ENCODE measurements around the gene FHL3.

FHL3 gene

DNA sequence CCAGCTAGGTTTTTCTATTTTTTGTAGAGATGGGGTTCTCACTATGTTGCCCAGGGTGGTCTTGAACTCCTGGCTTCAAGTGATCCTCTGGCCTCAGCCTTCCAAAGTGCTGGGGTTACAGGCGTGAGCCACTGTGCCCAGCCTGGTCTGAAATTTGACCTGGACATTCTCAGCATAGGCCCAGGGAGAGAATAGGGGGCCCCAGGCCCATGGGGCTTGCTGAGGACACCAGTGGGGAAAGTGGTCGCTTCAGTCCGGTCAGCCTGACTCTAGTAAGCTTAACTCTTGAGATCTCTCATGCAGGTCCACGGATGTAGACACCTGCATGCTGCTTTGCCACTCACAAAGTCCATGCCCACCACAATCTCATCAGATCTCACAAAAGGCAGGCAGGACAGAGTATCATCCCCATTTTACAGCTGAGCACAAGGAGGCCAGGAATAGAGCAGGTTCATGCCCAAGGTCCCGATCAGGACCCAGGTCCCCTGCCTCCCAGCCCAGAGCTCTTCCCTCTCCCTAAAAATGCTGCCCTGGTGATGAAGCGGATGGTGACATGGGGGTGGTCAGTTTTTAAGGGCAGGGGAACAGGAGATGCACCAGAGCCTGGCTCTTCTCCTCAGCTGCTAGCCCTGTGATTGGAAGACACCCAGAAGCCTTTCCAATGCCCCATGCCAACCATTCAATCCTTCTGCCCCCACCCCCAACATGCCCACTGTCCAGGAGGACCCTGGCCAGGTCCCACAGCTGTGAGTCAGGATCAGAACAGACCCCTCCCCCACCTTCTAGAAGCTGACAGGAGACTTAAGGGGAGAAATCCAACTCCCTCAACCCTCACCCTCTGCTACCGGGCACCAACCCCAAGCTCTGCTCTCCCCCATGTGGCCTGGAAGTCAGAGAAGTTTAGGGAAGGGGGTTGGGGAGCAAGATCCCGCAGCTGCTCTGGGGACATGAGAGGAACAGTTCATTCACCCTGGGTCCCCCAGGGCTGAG is 1.8 kb downstream of the FHL3 start:
- TF ChIP-seq, protein P1, sequence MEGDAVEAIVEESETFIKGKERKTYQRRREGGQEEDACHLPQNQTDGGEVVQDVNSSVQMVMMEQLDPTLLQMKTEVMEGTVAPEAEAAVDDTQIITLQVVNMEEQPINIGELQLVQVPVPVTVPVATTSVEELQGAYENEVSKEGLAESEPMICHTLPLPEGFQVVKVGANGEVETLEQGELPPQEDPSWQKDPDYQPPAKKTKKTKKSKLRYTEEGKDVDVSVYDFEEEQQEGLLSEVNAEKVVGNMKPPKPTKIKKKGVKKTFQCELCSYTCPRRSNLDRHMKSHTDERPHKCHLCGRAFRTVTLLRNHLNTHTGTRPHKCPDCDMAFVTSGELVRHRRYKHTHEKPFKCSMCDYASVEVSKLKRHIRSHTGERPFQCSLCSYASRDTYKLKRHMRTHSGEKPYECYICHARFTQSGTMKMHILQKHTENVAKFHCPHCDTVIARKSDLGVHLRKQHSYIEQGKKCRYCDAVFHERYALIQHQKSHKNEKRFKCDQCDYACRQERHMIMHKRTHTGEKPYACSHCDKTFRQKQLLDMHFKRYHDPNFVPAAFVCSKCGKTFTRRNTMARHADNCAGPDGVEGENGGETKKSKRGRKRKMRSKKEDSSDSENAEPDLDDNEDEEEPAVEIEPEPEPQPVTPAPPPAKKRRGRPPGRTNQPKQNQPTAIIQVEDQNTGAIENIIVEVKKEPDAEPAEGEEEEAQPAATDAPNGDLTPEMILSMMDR (IDR thresholded peaks at IDR 0.05): no peak

DNA sequence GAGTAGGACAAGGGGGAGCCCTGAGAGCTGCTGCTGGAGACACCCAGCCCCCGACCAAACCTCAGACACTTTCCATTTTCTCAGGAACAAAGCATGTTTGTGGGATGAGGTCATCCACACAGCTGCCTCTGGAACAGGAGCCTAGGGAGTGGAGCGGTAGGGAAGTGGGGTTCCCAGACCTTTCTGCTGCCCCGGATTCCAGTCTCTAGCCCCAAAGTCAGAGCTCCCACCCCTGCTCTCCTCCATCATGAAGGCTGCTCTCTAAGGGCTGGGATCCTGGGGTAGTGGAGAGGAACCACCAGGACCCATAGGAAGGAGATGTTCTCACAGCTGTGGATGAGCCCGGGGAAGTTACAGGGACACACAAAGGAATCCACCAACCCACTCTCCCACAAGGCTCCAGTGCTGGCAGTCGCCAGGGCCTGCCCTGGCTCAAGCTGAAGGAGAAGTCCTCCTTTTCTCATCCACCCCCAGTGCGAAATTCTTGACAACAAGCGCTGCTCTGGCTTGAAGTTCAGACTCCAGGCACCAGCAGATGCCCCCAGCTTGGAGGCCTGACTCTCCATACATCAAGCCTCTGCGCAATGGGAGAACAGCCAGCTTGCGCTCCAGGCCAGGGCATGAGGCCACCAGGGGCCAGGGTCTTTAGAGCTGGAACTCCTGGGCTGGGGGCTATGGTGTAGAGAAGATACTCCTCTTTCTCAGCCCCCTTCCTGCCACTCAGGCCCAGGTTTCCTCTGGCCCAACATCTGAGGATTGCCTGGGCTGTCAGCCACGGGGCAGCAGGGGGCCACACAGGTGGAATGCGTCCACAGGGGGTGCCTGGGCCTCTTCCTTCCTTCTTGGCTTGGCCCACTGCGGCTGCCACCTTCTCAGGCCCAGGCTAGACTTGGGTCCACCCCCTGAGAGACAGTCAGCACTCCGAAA is 4.5 kb downstream of the FHL3 start:
- TF ChIP-seq, protein P1 (IDR thresholded peaks at IDR 0.05): no peak

DNA sequence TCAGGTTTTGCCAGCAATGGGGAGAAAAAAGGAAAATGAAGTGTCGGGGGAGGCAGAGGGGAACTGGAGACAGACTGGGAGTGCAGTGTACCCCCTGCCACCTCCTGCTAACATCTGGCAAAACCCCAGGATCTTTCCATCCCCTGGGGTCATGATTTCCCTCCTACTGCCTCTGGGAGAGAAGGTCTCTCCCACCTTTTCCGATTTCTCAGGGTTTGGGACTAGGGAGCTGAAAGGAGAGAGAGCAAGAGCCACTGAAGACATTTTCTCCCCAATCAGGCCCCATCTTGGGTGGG is 5.1 kb downstream of the FHL3 start:
- TF ChIP-seq, protein P1 (IDR thresholded peaks at IDR 0.05): no peak

DNA sequence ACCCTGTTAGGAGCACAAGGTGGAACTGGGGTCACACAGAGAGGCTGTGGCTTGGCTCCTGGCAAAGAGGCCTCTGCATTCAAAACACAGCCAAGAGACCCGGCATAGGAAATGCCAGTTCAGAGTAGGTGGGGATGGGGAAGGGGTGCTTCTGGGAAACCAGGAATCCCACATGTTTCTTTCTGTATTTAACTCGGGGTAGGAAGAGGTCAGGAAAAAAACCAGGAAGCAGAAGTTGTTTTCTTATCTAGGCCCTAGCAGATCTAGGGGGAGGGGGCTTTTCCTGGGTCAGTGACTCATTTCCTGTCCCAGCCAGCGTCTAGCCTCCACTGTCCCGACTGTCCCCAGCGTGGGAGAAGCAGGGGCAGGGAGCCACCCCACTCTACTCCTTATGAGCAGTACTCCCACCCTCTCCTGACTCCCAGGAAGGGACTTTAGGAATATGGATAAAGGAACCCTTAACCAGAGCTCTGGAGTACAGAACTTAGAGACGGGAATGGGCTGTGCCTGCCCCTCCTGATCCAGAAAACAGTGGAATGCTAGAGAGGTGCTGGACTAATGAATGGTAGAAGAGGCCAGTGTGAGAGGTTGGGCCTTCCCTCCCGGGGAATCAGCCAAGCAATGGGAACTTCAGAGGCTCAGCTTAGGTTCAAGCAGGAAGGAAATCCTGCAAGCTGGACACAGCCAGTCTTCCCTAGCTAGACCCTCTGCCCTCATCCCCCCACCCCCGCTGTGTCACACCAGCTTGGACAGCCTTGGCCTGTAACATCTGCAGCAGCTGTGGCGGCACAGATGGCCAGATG is 5.7 kb downstream of the FHL3 start:
- TF ChIP-seq, protein P1 (IDR thresholded peaks at IDR 0.05): no peak

DNA sequence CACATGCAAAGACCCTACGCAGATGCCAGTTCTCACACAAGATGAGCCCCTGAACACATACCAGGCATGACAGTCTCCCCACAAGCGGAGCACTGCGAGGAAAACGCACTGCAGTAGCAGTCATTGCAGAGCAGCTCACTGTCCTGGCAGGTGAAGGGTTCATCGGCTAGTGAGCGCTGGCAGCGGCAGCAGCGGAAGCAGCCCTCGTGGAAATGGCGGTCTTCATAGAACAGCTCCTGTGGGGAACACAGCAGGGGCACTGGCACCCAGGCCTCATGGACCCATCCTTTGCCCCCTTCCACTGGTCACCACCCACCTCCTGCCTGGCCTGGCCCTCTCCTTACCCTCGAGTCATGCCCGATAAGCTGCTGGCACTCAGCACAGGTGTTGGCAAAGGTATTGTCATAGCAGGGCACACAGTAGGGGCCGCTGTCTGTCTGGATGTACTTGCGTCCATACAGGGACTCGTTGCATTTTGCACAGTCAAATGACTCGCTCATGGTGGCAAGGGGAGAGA is 6.3 kb downstream of the FHL3 start:
- TF ChIP-seq, protein P1 (IDR thresholded peaks at IDR 0.05): no peak

DNA sequence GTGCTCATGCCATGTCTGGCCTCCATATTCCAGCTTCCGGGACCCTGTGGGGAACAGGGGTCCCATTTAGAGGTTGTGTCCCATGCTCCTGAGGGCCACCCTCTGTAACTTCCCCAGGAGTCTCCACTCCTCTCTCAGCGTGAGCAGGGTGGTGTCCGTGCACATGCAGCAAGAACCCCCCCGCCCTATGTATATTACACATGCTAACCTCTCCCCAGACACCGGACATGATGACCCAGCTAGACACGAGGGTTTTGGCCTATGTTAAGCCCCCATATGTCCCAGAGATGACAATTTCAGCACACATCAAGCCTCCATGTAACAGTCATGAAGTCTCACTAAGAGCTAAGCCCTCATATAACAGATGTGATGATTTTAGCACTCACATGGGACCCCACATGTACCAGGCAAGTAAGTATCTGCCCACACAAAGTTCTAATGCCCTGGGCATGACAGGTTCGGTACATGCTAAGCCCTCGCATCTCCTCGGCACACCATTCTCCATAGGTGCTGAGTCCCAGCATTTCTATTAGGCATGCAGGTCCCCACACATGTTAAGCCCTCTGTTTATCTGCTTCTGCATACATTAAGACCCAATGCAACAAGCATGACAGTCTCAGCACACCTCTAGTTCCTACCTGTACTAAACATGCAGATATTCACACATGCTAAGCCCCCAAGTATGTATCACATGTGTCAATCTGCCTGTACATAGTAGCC is 7.1 kb downstream of the FHL3 start:
- TF ChIP-seq, protein P1 (IDR thresholded peaks at IDR 0.05): no peak

Data from LNCAP (cell line).